ENCODE results near the gene CRTC3.

- TF ChIP-seq CTCF (conservative IDR thresholded peaks at IDR 0.05; ENCODE audit: low read length) (no peak), EZH2phosphoT487 (IDR thresholded peaks at IDR 0.05; ENCODE audit: borderline replicate concordance) (no peak)
Measured at GRCh38 chr15:90666135-90666909, 136.6 kb downstream of the CRTC3 start.
